Measurements from ENCODE around the gene SIL1.

SIL1 gene

DNA sequence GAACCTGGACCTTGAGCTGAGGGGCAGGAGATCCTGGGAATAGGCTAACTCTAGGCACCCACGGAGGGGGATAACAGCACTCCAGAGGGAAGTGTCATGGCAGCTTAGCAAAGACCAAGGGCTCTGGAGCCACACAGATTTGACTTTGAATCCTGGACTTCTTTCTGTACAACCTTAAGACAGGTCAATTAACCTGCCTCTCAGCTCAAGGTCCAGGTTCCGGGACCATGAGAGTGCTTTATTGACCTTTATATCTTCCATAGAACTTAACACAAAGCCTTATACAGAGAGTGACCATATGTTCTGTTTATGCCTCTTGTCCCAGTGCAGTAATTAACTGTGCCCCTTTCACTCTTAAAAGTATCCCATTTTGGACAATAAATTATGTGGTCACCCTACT is 232.5 kb downstream of the SIL1 start:
- TF ChIP-seq, protein P1, sequence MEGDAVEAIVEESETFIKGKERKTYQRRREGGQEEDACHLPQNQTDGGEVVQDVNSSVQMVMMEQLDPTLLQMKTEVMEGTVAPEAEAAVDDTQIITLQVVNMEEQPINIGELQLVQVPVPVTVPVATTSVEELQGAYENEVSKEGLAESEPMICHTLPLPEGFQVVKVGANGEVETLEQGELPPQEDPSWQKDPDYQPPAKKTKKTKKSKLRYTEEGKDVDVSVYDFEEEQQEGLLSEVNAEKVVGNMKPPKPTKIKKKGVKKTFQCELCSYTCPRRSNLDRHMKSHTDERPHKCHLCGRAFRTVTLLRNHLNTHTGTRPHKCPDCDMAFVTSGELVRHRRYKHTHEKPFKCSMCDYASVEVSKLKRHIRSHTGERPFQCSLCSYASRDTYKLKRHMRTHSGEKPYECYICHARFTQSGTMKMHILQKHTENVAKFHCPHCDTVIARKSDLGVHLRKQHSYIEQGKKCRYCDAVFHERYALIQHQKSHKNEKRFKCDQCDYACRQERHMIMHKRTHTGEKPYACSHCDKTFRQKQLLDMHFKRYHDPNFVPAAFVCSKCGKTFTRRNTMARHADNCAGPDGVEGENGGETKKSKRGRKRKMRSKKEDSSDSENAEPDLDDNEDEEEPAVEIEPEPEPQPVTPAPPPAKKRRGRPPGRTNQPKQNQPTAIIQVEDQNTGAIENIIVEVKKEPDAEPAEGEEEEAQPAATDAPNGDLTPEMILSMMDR (conservative IDR thresholded peaks at IDR 0.05; ENCODE audit: control insufficient read depth, insufficient read depth, low read depth, low read length), result no peak

GRCh38 chr5:138964647-138965201 is 233.4 kb downstream of the SIL1 start:
- no peak for DNase-seq (ENCODE audit: low read depth)
- H3K4me3 ChIP-seq (ENCODE audit: control insufficient read depth, low read depth, low read length), result no peak overlapping the region
- TF ChIP-seq, protein P1 (conservative IDR thresholded peaks at IDR 0.05; ENCODE audit: control insufficient read depth, insufficient read depth, low read depth, low read length), result no peak

More for the DNA sequence above, 232.5 kb downstream of the SIL1 start:
- no peak for DNase-seq (ENCODE audit: low read depth)
- no peak overlapping the region for H3K4me3 ChIP-seq (ENCODE audit: control insufficient read depth, low read depth, low read length)

GRCh38 chr5:138963763-138964371 is 234.3 kb downstream of the SIL1 start:
- no peak overlapping the region for H3K4me3 ChIP-seq (ENCODE audit: control insufficient read depth, low read depth, low read length)
- TF ChIP-seq, protein P1 (conservative IDR thresholded peaks at IDR 0.05; ENCODE audit: control insufficient read depth, insufficient read depth, low read depth, low read length), result no peak

GRCh38 chr5:138962614-138963370 is 235.4 kb downstream of the SIL1 start:
- TF ChIP-seq, protein P1 (conservative IDR thresholded peaks at IDR 0.05; ENCODE audit: control insufficient read depth, insufficient read depth, low read depth, low read length), result no peak
- no peak for DNase-seq (ENCODE audit: low read depth)
- H3K4me3 ChIP-seq (ENCODE audit: control insufficient read depth, low read depth, low read length), result no peak overlapping the region

More at GRCh38 chr5:138963763-138964371, 234.3 kb downstream of the SIL1 start:
- DNase-seq (ENCODE audit: low read depth), result peak; percentile 24

- DNase-seq (ENCODE audit: low read depth), result no peak
- no peak overlapping the region for H3K4me3 ChIP-seq (ENCODE audit: control insufficient read depth, low read depth, low read length)
- TF ChIP-seq, protein P1 (conservative IDR thresholded peaks at IDR 0.05; ENCODE audit: control insufficient read depth, insufficient read depth, low read depth, low read length), result no peak
Measured at GRCh38 chr5:138961729-138962128, 236.4 kb downstream of the SIL1 start.

DNA sequence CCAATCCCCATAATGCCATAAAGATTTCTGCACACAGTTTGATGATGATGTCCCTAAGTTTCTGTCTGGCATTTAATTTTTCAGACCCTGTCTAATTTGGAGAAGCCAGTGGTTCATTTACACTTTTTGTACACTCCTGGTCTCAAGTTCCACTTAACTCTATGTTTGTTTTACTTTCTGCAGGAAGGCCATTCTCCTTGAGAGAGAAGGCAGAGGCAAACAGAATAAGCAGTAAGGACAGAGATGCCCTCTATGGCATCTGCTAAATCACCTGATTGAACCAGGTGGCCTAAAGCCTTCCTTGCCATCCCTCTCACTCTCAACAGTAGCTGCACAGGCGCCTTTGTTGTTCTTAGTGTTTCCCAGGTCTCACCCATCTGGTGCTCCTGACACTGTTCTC is 236.9 kb downstream of the SIL1 start:
- TF ChIP-seq, protein P1 (conservative IDR thresholded peaks at IDR 0.05; ENCODE audit: control insufficient read depth, insufficient read depth, low read depth, low read length), result no peak
- no peak overlapping the region for H3K4me3 ChIP-seq (ENCODE audit: control insufficient read depth, low read depth, low read length)
- DNase-seq (ENCODE audit: low read depth), result no peak

Measured in fibroblast of mammary gland (primary cell).